COLO829 (cell line): ENCODE measurements around the gene USP17L19.
"Not testable (repeated sequence)": the region's sequence is repeated elsewhere in the genome, so short reads cannot be mapped to it uniquely, and the experiment has no call there.

Experiments used
- DNase-seq: peaks from one replicate; pipeline ENCODE4 v3.0.0; 2012; ENCODE audit warnings: low spot score

Gene USP17L19

DNA sequence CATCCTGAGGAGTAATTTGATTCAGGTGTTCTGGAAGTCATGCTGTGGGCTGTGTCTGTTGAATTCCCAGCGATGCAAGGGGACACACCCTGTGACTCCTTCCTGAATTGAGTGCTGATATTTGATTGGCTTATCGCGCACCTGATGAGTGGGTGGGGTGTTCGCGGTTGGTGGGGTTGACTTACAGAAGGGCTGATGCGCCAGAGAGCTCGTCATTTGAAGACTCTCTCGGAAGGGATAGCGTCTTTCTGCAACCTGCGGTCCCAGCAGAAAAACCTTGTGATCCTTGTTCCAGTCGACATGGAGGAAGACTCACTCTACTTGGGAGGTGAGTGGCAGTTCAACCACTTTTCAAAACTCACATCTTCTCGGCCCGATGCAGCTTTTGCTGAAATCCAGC lies at the start of gene USP17L19:
TSS of gene USP17L19 (plus strand) at position 301 of the 400 bp plus-strand sequence. CDS start at position 301, 0 bp downstream.
- DNase-seq, result not testable (repeated sequence)

GRCh38 chr4:9210357-9210756 lies 42.8 kb upstream of the USP17L19 start, which contains the start of gene USP17L10:
USP17L10 (plus strand) TSS chr4:9210657; CDS start chr4:9210657, 0 bp downstream.
- not testable (repeated sequence) for DNase-seq

DNA sequence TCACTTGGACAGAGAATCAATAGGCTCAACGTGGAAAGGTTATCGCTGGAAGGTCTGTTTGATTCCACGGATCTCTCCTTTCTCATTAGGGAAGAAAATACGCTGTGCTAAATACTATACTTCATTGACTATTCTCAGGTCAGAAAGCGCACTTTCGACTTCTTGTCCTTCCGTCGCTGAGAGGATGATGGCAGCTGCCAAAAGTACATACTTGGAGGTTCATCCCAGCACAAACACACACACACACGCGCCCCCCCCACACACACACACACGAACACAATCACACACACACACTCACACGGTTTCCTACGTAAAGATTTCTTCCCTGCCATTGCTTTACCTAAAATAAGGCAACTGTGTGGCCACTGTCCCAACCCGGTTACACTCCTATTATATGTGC lies 38.5 kb upstream of the USP17L19 start:
- not testable (repeated sequence) for DNase-seq

GRCh38 chr4:9215105-9215504 lies 38.1 kb upstream of the USP17L19 start, which contains the start of gene USP17L11:
USP17L11 (plus strand) TSS chr4:9215405; CDS start chr4:9215405, 0 bp downstream.
- not testable (repeated sequence) for DNase-seq

- not testable (repeated sequence) for DNase-seq
These were observed 33.3 kb upstream of the USP17L19 start, which contains the start of gene USP17L12 for GRCh38 chr4:9219852-9220251. USP17L12 (plus strand) TSS chr4:9220152; CDS start chr4:9220152, 0 bp downstream.

- not testable (repeated sequence) for DNase-seq
These were observed 28.6 kb upstream of the USP17L19 start, which contains the start of gene USP17L13 for GRCh38 chr4:9224596-9224995. USP17L13 (plus strand) TSS chr4:9224896; CDS start chr4:9224896, 0 bp downstream.

DNA sequence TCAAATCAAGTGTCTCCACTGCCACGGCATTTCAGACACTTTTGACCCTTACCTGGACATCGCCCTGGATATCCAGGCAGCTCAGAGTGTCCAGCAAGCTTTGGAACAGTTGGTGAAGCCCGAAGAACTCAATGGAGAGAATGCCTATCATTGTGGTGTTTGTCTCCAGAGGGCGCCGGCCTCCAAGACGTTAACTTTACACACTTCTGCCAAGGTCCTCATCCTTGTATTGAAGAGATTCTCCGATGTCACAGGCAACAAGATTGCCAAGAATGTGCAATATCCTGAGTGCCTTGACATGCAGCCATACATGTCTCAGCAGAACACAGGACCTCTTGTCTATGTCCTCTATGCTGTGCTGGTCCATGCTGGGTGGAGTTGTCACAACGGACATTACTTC lies 22.9 kb upstream of the USP17L19 start:
- DNase-seq, result not testable (repeated sequence)

- not testable (repeated sequence) for DNase-seq
These were observed 19.1 kb upstream of the USP17L19 start, which contains the start of gene USP17L15 for GRCh38 chr4:9234085-9234484. USP17L15 (plus strand) TSS chr4:9234385; CDS start chr4:9234385, 0 bp downstream.

GRCh38 chr4:9238461-9238860 lies 14.7 kb upstream of the USP17L19 start:
- DNase-seq, result not testable (repeated sequence)

- DNase-seq, result not testable (repeated sequence)
These were observed 9.6 kb upstream of the USP17L19 start, which contains the start of gene USP17L17 for GRCh38 chr4:9243579-9243978. USP17L17 (plus strand) TSS chr4:9243879; CDS start chr4:9243879, 0 bp downstream.

DNA sequence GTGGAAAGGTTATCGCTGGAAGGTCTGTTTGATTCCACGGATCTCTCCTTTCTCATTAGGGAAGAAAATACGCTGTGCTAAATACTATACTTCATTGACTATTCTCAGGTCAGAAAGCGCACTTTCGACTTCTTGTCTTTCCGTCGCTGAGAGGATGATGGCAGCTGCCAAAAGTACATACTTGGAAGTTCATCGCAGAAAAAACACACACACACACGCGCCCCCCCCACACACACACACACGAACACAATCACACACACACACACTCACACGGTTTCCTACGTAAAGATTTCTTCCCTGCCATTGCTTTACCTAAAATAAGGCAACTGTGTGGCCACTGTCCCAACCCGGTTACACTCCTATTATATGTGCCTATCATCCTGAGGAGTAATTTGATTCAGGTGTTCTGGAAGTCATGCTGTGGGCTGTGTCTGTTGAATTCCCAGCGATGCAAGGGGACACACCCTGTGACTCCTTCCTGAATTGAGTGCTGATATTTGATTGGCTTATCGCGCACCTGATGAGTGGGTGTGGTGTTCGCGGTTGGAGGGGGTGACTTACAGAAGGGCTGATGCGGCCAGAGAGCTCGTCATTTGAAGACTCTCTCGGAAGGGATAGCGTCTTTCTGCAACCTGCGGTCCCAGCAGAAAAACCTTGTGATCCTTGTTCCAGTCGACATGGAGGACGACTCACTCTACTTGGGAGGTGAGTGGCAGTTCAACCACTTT lies 5.1 kb upstream of the USP17L19 start, which contains the start of gene USP17L18:
TSS of gene USP17L18 (plus strand) at position 678 of the 728 bp plus-strand sequence. CDS start at position 678, 0 bp downstream.
- DNase-seq, result not testable (repeated sequence)

DNA sequence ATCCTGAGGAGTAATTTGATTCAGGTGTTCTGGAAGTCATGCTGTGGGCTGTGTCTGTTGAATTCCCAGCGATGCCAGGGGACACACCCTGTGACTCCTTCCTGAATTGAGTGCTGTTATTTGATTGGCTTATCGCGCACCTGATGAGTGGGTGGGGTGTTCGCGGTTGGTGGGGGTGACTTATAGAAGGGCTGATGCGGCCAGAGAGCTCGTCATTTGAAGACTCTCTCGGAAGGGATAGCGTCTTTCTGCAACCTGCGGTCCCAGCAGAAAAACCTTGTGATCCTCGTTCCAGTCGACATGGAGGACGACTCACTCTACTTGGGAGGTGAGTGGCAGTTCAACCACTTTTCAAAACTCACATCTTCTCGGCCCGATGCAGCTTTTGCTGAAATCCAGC lies 4.6 kb downstream of the USP17L19 start, which contains the start of gene USP17L20:
TSS of gene USP17L20 (plus strand) at position 301 of the 400 bp plus-strand sequence. CDS start at position 301, 0 bp downstream.
- DNase-seq, result not testable (repeated sequence)

GRCh38 chr4:9262572-9262971 lies 9.4 kb downstream of the USP17L19 start, which contains the start of gene USP17L21:
USP17L21 (plus strand) TSS chr4:9262872; CDS start chr4:9262872, 0 bp downstream.
- not testable (repeated sequence) for DNase-seq

DNA sequence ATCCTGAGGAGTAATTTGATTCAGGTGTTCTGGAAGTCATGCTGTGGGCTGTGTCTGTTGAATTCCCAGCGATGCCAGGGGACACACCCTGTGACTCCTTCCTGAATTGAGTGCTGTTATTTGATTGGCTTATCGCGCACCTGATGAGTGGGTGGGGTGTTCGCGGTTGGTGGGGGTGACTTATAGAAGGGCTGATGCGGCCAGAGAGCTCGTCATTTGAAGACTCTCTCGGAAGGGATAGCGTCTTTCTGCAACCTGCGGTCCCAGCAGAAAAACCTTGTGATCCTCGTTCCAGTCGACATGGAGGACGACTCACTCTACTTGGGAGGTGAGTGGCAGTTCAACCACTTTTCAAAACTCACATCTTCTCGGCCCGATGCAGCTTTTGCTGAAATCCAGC lies 14.1 kb downstream of the USP17L19 start, which contains the start of gene USP17L22:
TSS of gene USP17L22 (plus strand) at position 301 of the 400 bp plus-strand sequence. CDS start at position 301, 0 bp downstream.
- not testable (repeated sequence) for DNase-seq

- DNase-seq, result not testable (repeated sequence)
These were observed 18.5 kb downstream of the USP17L19 start for GRCh38 chr4:9271719-9272118.
